Measurements from ENCODE around the gene PRKRA. TPM values are rescaled to one million over a fixed set of nuclear protein-coding genes. Genes with fewer than 3 reads are reported as not detected.

PRKRA gene
- total and polyA plus RNA-seq, 2 of the 13 experiments (the other 11 are each of a cell fraction or from before 2014, with no cell fraction given), result 53.1 to 74.7 TPM

GRCh38 chr2:178480227-178481181 lies 29.5 kb upstream of the PRKRA start, which contains the start of gene PLEKHA3 (continued):
- TF ChIP-seq ZNF407 (CRISPR knock-in tag; IDR thresholded peaks at IDR 0.05; ENCODE audit: not compliant biosample characterization), result no peak
- TF ChIP-seq ATF7 (IDR thresholded peaks at IDR 0.05), result no peak
- no peak for TF ChIP-seq ATF7 (CRISPR knock-in tag; IDR thresholded peaks at IDR 0.05)
- peak; percentile 58; the same call in 1 of the 2 replicates for TF ChIP-seq ERF (CRISPR knock-in tag; IDR thresholded peaks at IDR 0.05)
- TF ChIP-seq HNRNPL (IDR thresholded peaks at IDR 0.05; ENCODE audit: low read depth, low read length), result no peak
- peak; percentile 50; the same call in 1 of the 2 replicates for TF ChIP-seq IRF9 (CRISPR knock-in tag; IDR thresholded peaks at IDR 0.05; ENCODE audit: borderline replicate concordance)
- peak; percentile 95 for TF ChIP-seq ZNF687 (CRISPR knock-in tag; IDR thresholded peaks at IDR 0.05)
- TF ChIP-seq NR2F1 (CRISPR knock-in tag; IDR thresholded peaks at IDR 0.05), result no peak
- TF ChIP-seq TBP (CRISPR knock-in tag; IDR thresholded peaks at IDR 0.05), result no peak; the same call in 1 of the 2 replicates
- TF ChIP-seq ZNF768 (CRISPR knock-in tag; IDR thresholded peaks at IDR 0.05), result 0 out of 2 replicates have a peak, but pooled peaks have one; percentile 7
- no peak for TF ChIP-seq MIER2 (CRISPR knock-in tag; IDR thresholded peaks at IDR 0.05)
- no peak for TF ChIP-seq ZBTB21 (CRISPR knock-in tag; IDR thresholded peaks at IDR 0.05)
- no peak for TF ChIP-seq SOX13 (IDR thresholded peaks at IDR 0.05)
- peak; percentile 51 to 62; a peak in 1 of 4 replicates for TF ChIP-seq SOX13 (CRISPR knock-in tag; conservative IDR thresholded peaks at IDR 0.05 in 1 of 2, IDR thresholded peaks at IDR 0.05 in 1 of 2)
